ENCODE measurements around the gene SCMH1.
"Not testable (repeated sequence)": the region's sequence is repeated elsewhere in the genome, so short reads cannot be mapped to it uniquely, and the experiment has no call there.

Gene SCMH1

DNA sequence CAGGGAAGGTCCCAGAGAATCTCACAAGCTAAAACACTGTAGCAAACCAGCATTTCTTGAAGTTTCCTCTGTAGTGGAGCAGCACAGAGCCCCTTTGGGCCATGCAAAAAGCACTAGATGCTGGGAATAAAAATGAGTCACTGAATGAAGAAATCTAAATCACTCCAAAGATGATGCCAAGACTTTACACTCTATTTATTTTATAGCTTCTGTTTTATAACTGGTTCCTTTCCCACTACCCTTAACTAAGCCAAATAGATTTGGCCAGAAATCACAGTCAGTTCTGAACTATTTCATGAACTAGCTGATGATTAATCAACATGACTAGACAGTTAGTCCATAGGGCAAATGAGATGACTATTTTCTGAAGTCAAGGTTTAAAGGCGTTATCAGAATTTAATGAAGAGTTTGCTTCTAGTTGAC is 89.5 kb downstream of the SCMH1 start:
- no peak for DNase-seq (ENCODE audit: low spot score)

DNA sequence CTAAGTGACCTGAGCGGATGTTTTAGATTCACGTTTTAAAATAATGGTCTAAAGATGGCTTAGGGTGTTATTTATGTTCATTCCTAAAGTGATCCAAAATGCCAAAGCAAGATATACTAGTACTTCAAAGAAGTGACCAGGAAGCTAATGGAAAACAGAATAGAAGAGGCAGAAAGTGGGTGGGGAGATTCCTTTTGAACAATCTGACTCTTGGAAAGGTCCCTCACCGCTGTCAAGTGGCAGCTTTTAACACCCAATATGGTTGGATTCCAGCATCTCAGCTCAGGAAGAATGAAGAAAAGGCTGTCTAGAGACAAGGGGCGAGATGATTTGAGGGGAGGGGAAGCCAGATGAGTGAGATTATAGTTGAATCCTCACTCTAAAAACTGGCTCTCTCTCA is 90.3 kb downstream of the SCMH1 start:
- DNase-seq (ENCODE audit: low spot score) = no peak

DNA sequence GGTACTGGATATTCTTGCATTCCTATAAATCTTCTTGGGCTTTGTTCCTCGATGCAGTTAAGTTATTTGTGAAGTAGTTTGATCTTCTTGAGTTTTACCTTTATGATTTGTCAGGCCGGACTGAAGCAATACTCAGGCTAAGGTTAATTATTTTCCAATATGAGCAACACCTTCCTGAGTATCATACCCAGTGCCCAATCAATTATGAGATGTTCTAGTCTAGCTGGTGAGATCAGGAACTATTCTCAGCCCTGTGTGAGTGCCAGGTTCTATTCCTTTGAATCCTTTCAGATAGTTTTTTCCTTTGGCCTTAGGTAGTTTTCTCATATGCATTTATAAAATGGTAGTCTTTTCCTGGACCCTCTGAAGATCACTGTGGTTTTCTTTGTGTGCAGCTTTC is 92.5 kb downstream of the SCMH1 start:
- DNase-seq (ENCODE audit: low spot score) = no peak

DNA sequence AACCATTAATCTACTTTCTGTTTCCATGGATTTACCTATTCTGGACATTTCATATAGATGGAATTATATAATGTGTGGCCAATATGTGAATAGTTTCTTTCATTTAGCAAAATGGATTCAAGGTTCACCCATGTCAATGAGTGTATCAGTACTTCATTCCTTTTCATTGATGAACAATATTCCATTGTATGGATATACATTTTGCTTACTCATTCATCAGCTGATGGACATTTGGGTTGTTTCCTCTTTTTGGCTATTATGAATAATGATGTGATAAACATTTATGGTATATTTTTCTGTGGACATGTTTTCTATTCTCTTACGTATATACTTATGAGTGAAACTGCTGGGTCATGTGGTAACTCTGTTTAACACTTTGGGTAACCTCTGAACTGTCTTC is 97.8 kb downstream of the SCMH1 start:
- no peak for DNase-seq (ENCODE audit: low spot score)

DNA sequence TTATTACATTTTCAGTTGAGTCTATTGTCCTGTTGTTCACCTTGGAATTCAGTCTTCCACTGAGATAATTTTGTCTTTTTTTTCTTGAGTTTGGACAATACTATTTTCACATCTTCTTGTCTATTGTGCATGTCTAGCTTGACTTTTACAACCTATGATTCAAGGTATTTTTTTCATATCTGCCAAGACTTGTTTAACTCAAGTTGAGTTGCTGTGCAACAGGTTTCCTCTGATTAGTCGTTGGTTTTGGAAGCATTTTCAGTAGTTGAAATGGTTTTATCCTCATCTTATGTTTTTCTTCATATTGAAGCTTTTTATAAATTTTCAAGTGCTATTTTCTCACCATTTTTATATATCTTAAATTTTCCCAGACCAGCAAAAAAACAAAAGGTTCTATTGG is 103.6 kb downstream of the SCMH1 start:
- DNase-seq (ENCODE audit: low spot score) = no peak

DNA sequence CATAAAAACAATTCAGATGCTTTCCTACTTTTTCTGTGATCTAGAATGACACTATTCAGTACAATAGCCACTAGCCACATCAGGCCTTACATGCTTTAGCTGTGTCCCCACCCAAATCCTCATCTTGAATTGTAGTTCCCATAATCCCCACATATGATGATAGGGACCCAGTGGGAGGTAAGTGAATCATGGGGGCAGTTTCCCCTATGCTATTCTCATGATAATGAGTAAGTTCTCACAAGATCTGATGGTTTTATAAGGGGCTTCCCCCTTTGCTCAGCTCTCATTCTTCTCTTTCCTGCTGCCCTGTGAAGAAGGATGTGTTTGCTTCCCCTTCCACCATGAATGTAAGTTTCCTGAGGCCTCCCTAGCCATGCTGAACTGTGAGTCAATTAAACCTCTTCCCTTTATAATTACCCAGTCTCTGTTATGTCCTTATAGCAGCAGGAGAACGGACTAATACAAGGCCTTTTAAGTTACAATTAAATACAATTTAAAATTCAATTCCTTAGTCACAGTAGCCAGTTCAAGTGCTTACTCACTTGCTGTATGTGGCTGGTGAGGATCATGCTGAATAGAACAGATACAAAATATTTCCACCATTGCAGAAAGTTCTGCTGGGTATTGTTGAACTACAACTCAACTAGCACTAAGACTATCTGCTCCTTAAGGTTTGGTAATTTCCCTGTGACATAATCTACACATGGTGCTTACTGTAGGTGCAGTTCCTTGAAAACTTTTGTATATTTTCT is 106.7 kb downstream of the SCMH1 start:
- DNase-seq (ENCODE audit: low spot score) = no peak

DNA sequence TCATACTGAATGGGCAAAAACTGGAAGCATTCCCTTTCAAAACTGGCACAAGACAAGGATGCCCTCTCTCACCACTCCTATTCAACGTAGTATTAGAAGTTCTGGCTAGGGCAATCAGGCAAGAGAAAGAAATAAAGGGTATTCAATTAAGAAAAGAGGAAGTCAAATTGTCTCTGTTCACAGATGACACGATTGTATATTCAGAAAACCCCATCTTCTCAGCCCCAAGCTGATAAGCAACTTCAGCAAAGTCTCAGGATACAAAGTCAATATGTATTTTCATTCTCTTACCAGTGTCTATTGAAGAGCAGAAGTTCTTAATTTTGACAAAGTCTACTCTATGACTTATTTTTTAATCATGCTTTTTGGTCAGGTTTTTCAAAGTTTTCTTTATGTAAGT is 107.8 kb downstream of the SCMH1 start:
- DNase-seq (ENCODE audit: low spot score) = not testable (repeated sequence)

DNA sequence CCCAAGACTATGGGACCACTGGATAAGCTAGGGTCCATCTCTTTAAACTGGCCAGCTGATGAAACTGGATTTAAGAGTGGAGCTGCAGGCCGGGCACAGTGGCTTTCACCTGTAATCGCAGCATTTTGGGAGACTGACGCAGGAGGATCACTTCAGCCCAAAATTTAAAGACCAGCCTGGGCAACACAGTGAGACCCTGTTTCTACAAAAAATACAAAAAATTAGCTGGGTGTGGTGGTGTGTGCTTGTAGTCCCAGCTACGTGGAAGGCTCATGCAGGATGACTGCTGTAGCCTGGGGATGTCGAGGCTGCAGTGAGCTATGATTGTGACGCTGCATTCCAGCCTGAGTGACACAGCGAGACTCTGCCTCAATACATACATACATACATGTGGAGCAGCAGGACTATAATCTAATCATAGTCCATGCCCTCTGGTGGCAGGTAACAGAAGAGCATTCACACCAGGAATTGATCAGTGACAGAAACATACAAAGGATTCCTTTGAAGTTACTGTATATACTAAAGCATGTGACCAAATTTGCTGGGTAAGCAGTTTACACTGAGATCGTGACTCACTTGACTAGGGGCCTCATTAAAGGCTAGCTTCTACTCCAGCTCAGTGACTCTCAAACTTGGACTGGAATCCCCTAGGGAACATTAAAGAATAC is 119.1 kb downstream of the SCMH1 start:
- no peak for DNase-seq (ENCODE audit: low spot score)

DNA sequence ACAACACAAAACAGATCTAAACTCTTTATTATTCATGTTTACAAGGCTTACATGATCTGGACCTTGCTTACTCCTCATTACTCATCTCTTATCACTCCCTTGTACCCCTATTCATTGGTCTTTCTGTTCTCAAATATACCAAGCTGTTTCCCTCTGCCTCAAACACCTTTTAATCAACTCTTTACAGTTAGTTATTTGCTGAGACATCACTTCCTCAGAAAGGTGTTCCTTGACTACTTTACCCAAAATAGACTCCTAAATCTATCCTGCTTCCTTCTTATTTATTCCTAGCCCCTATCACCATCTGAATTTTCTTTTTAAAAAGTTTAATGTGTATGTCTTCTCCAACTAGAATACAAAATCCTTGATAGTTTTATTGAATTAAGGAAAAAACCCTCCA is 120.0 kb downstream of the SCMH1 start:
- DNase-seq (ENCODE audit: low spot score) = no peak

DNA sequence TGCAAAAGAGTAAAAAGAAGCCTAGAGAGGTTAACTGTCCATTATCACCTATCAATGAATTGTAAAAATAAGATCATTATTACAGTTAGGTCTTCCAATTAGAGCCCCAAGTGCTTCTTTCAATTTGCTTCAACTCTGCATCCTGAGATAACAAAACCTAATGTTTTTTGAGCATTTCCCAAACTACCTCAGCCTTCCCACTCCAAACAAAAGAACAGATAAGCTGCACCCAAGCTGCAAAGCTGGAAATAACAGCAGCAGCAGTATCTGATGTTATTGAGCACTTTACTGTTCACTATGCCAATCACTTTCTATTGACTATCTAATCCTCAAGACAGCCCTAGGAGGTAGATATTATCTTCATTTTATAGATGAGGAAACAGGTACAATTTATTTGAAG is 123.5 kb downstream of the SCMH1 start:
- no peak for DNase-seq (ENCODE audit: low spot score)

DNA sequence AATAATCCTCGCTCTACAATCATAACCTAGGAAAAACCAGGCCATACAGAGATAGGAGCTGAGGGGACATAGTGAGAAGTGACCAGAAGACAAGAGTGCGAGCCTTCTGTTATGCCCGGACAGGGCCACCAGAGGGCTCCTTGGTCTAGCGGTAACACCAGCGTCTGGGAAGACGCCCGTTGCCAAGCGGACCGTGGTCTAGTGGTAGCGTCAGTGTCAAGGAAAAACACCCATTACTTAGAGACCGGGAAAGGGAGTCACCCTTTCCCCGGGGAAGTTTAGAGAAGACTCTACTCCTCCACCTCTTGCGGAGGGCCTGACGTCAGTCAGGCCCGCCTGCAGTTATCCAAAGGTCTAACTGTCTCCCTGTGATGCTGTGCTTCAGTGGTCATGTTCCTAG is 124.9 kb downstream of the SCMH1 start:
- not testable (repeated sequence) for DNase-seq (ENCODE audit: low spot score)

DNA sequence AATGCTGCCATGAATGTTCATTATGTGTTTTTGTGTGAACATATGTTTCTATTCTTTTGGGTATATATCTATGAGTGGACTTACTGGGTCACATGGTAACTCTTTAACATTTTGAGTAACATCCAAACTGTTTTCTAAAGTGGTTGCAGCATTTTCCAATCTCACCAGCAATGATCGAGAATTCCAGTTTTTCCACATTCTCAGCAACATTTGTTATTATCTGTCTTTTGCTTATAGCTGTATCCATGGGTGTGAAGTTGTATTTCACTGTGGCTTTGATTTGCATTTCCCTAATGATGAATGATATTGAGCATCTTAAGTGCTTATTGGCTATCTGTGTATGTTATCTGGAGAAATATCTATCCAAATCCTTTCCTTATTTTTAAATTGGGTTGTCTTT is 131.4 kb downstream of the SCMH1 start:
- no peak for DNase-seq (ENCODE audit: low spot score)

DNA sequence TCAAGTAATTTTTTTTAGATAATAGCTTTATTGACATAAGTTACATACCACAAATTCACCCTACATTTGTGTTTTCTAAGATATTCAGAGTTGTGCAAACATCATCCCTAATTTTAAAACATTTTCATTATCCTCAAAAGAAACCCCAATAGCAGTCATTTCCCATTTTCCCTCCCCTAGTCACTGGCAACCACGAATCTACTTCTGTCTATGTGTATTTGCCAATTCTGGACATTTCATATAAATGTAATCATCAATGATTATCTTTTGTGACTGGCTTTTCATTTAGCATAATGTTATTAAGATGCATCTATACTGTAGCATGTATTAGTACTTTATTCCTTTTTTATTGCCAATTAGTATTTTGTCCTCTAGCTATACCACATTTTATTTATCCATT is 131.8 kb downstream of the SCMH1 start:
- no peak for DNase-seq (ENCODE audit: low spot score)

DNA sequence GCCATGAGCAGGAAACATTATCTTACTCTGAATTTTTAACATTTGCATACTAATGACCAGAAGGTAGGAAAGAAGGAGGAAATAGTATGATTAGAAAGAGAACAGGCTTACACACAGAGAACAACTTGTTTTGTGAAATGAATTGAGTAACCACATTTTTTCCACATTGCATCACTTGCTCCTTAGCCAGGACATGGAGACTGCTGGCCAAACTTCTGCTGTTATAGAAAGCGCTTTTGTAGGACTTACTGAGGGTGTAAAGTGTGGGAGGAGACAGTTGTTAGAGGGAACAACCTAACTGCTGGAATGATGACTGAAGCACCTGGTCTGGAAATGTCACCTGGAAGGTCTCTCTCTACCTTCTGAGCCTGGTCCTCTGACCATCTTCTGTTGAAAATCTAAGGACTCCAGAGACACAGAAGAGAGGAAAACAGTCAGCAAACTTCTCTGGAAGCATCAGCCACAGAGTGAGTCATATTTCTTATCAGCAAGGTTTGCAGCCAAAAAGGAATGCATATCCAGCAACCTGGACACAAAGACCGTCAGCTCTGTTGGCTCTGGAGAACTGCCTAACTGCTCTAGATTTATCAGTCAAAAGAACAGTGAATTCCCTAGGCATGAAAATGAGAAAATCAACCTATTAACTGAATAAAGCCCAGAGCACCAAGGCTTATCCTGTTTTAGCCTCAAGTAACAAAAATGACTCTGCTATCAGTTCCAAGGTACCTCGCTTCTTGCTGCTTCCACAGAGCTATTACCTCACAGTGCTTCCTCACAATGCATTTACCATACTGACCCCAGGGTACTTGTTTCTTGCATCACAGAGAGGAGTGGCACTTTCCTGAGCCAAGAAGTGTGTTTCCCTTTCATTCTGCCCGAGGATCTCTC is 132.6 kb downstream of the SCMH1 start:
- no peak for DNase-seq (ENCODE audit: low spot score)

DNA sequence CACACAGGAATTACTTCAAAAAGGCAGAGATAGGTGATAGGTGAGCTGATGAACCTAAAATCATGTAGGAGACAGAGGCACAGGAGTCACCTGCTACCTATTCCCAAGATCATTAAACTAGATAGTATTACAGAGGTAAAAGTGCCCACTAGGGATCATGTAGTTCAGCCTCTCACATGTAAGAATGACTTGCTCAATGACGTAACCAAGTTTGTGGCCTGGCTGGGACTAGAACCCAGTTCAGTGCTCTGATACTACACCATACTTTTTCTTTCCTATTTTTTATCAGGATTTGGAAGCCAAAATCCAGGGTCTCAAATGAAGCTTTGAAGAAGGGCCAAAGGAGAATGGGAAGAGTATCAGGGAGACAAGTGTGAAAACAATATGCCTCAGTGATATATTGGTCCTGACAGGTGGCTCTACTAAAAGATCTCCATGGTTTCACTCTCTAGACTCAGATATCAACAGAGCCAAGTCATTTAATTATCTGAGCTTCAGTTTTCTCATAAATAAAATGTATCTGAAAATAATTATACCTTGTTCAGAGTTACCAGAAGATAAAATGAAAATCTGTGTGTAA is 133.3 kb downstream of the SCMH1 start:
- no peak for DNase-seq (ENCODE audit: low spot score)

DNA sequence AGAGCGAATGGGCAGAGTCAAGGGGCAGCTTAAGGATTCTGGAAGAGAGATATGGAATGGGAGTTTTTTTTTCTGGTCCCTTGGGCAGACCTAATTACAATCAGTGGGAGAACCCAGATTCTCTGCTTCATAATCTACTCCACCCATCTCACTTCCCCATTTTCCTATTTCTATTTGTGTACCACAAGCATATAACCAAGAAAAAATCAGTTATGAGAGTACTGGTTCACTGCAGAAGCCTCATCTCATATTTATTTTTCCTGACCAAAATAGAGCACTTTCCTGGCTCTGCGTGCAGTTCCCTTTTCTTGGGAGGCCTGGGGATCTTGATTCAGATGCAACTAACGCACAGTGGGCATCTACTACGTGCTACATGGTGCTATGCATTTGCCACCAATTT is 138.3 kb downstream of the SCMH1 start:
- no peak for DNase-seq (ENCODE audit: low spot score)

DNA sequence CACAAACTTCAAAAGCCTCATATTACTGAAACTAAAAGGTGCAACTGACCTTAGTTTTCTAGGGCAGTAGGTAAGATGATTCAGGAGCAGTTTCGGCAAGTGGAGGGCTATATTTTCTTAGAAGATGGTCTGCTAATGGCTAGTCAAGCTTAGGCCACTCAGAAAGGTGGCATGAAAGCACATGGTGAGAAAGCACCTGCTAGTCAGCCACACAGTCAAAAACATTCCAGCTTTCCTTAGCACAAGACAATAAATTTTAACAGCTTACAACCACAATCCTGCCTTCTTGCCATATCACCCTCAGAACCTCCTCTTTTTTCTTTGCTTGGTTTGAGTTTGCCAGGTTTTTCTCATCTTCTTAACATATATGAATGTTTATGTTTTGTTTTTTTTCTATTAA is 139.5 kb downstream of the SCMH1 start:
- DNase-seq (ENCODE audit: low spot score) = no peak

DNA sequence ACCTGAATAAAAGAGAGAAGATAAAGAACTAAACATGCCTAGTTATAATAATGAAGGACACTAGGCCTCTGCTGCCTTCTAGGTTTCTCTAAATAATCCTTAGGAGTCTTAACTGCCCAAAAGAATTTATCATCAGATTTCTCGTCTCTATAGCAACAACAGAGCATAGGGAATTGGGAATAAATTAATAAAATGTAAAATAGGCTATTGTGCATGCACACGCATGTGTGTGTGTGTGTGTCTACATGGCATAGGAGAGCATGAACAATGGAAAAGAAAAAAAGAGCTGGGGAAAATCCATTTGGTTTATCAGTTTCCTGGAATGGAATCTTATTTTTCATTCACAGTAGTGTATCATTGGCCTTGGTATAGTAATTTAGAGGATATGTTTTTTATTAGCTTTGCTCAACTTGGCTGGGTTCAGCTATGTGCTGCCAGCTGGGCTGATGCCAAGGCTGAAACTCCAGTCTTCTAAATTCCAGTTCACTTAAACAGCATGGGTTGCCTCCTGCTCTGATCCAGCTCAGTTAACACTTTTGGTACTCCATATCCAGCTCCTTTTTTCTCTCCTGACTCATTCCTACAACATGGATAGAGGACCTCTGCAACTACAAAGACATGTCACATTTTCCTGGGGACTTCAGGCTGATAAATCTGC is 140.0 kb downstream of the SCMH1 start:
- DNase-seq (ENCODE audit: low spot score) = no peak

DNA sequence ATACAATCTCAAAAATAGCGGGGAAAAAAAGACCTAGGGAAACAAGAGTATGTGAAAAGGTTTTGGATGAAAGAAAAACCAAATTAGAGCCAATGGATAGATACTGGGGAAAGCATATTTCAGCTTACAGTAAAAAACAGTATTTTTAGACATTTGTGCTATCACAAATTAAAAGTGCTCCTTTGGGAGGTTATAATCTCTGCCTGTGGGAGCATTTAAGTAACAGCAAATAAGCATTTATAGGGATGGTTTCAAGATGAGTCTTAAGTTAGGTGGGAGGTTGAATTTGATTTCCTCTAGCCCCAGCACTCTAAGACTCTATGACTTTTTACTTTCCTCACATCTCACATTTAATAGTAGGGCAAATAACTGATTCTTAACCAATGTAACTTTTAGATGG is 141.0 kb downstream of the SCMH1 start:
- DNase-seq (ENCODE audit: low spot score) = no peak

DNA sequence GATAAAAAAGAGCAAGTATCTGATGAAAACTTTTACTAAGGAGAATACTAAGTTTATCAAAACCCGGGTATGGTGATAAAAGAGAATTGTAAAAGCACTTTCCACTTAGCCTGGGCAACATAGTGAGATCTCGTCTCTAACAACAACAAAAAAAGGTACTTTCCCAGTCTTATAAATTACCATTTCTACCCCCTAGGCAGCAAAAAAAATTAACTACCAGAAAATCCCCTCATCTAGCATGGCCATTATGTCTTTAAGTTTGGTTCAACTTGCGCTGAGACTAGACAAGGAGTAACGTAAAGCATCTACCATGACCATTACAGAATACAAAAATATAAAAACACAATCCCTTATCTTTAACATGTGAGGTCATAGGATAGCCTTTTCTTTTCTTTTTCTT is 141.9 kb downstream of the SCMH1 start:
- no peak for DNase-seq (ENCODE audit: low spot score)

DNA sequence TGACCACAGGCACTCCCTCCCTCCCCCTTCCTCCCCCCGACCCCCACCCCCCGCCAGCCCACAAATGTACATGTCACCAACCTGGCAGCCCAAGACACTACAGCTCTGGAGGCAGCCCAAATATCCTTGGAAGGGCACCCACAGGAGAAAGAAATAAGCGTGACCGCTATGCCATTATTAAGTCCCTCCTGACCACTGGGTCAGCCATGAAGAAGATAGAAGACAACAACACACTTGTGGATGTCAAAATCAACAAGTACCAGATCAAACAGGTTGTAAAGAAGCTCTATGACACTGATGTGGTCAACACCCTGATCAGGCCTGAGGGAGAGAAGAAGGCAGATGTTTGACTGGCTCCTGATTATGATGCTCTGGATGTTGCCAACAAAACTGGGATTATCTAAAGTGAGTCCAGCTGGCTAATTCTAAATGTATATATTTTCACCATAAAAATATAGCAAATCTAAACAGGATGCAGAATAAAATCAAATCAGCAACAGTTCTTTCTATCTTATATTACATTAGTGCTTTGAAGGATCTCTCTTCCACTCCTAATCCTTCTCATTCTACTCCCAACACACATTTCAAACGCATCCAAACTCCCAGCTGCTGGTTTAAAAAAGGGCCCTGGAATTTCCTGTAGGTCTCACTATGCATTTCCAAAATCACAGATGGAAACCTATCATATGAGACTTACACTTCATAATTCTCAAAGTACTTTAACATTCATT is 143.2 kb downstream of the SCMH1 start:
- no peak for DNase-seq (ENCODE audit: low spot score)
